GM18505 (cell line): ENCODE results near the gene OR7C1.
A peak's percentile ranks its signal among the peaks of the same experiment; 100 is the strongest.
"Not testable (repeated sequence)": the region's sequence is repeated elsewhere in the genome, so short reads cannot be mapped to it uniquely, and the experiment has no call there.

Experiments
- ATAC-seq: cut with Tn5 transposase; IDR thresholded peaks from one replicate; pipeline ENCODE4 v1.9.1; 2021; ENCODE audit not compliant: unreplicated experiment
- POLR2A ChIP-seq: IDR thresholded peaks from 4 replicates; pipeline ENCODE4 v1.6.1; 2011; ENCODE audit warnings: borderline replicate concordance; ENCODE audit not compliant: insufficient read depth, insufficient read length; ENCODE audit errors: extremely low read depth

Gene OR7C1

DNA sequence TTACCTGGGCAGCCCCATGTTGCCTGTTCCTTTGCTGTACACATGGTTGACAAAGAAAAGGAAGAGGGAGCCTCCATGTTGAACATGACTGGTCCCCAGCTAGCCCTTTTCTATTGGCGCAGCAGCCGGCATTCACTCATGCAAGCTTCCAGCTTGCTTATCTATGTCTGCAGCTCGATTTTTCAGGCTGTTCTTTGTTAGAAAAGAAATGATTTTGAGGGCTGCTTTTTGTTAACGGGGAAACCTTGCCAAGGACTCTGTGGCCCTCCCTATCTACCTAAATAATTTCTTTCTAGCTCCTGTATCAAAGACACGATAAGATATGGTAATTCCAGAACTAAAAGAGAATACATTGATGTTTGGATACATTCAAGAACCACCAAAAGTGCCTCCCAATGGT lies 36.2 kb downstream of the OR7C1 start:
- ATAC-seq = no peak
- TF ChIP-seq POLR2A = no peak

GRCh38 chr19:14796021-14796420 lies 39.0 kb downstream of the OR7C1 start:
- no peak for ATAC-seq
- no peak for TF ChIP-seq POLR2A

DNA sequence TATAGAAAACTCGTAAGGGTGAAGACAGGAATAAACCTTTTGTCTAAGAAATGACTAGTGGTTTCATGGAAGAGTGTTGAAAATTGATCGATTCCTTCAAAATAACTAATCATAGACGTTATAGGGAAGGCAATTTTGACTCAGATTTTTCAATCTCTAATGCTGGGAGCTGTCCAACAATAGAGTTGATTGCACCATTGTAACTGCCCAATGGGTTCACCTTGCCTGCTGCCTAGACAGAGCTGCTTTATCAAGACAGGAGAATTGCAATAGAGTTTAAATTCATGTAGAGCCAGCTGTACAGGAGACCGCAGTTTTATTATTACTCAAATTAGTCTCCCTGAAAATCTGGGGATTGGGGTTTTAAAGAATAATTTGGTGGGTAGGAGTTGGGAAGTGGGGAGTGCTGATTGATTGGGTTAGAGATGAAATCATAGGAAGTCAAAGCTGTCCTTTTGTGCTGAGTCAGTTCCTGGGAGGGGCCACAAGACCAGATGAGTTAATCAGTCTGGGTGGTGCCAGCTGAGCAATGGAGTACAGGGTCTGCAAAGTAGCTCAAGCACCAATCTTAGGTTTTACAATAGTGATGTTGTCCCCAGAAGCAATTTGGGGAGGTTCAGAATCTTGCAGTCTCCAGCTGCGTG lies 39.8 kb downstream of the OR7C1 start:
- ATAC-seq = no peak
- no peak for TF ChIP-seq POLR2A

- not testable (repeated sequence) for ATAC-seq
Measured at GRCh38 chr19:14792250-14792649, 42.7 kb downstream of the OR7C1 start.

GRCh38 chr19:14786421-14786851 lies 48.5 kb downstream of the OR7C1 start:
- no peak for ATAC-seq
- TF ChIP-seq POLR2A = no peak

DNA sequence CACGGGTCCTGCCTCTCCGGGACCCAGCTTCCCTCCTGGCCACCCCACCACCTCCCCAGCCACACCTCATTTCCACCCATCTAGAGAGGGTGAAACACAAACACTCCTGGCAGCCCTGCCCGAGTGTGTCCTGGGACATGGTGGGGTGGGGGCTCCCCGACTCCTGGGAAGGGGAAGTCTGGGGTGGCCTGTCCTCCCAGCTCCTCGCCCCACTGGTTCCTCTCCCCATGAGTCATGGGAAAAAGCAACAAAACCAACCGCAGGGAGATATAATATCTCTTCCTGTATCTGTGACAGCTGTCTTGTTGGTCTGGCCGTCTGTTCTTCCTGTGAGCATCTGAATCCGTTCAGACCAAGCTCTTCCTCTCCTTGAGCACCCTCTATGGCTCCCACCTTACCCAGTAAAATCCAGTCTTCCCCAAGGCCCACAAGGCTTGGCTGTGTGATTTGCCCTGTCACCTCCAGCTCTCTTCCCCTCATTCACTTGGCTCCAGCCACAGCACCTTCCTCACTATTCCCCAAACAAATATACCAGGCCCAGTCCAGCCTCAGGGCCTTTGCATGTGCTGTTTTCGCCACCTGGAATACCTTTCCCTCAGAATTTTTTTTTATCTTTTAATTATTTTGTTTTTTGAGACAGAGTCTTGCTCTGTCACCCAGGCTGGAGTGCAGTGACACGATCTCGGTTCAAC lies 49.7 kb downstream of the OR7C1 start:
- peak; percentile 40 for ATAC-seq

- ATAC-seq = peak; percentile 45
Measured at GRCh38 chr19:14784730-14785101, 50.3 kb downstream of the OR7C1 start.

GRCh38 chr19:14783410-14783998 lies 51.5 kb downstream of the OR7C1 start:
- not testable (repeated sequence) for ATAC-seq

- TF ChIP-seq POLR2A = no peak
- no peak for ATAC-seq
Measured at GRCh38 chr19:14782626-14783409, 52.2 kb downstream of the OR7C1 start.

DNA sequence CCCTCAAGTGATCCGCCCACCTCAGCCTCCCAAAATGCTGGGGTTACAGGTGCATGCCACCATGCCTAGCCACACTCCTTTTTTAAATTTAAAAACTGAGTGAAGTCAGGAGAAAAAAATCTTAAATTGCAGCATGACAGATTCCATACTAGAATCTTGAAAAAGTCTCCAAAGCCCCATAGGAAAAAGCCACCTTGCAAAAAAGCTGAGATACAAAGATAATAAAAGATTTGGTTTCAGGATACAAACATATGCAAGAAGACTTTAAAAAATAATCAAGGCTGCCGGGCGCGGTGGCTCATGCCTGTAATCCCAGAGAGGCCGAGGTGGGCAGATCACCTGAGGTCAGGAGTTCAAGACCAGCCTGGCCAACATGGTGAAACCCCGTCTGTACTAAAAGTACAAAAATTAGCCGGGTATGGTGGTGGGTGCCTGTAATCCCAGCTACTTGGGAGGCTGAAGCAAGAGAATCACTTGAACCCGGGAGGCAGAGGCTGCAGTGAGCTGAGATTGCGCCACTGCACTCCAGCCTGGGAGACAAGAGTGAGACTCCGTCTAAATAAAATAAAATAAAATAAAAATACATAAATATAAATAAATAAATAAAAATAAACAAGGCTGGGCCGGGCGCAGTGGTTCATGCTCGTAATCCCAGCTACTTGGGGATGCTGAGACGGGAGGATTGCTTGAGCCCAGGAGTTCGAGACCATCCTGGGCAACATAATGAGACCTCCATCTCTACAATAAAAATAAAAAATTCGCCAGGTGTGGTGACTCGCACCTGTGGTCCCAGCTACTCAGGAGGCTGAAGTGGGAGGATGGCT lies 53.1 kb downstream of the OR7C1 start:
- ATAC-seq = not testable (repeated sequence)

DNA sequence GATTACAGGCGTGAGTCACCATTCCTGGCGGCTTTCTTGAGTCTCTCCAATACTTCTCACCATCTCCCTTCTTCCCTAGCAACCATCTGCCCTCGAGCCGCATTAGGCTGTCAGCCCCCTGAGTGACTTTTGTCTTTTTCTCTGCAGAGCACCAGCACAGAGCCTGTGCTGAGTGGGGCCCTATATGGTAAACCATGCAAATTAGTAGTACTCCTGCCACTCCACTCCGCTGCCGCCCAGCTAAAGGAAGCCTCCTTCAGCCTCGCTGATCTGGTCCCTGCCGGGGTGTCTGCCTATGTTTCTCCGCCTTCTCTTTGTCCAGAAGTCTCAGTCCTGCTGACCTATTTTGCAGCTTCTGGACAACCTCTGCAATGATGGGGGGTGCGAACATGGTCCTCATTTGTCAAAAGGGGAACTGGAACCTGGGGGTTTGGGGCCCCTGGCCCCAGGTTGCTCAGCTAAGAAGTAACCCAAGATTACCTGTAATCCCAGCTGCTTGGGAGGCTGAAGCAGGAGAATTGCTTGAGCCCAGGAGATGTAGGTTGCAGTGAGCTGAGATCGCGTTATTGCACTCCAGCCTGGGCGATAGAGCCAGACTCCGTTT lies 54.3 kb downstream of the OR7C1 start:
- not testable (repeated sequence) for ATAC-seq

DNA sequence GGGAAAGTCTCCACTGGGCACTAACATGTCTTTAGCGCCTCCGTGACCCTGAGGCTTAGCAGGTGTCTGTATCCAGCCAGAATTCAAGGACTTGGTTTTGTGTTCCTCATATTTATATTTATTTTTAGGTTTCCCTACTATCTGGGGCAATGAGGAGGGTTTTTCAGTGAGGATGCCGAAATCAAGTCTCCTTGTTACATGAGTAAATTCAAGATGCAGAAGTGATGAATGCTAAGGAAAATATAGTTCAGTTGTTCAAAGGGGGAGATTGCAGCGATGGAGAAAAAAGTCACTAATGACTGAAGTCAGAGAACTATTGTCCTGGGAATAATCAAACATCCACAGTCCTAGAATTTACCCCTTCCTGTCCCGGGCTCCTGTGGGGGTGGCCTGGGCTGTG lies 55.8 kb downstream of the OR7C1 start:
- TF ChIP-seq POLR2A = no peak
- no peak for ATAC-seq

GRCh38 chr19:14778110-14778845 lies 56.7 kb downstream of the OR7C1 start, which contains the start of gene ADGRE2:
Gene ADGRE2 (minus strand): TSS chr19:14778560. CDS start chr19:14776756, 1,804 bp downstream.
- ATAC-seq = not testable (repeated sequence)

DNA sequence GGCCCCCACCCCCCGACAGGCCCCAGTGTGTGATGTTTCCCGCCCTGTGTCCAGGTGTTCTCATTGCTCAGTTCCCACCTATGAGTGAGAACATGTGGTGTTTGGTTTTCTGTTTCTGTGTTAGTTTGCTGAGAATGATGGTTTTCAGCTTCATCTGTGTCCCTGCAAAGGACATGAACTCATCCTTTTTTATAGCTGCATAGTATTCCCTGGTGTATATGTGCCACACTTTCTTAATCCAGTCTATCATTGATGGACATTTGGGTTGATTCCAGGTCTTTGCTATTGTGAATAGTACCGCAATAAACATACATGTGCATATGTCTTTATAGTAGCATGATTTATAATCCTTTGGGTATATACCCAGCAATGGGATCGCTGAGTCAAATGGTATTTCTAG lies 57.3 kb downstream of the OR7C1 start:
- not testable (repeated sequence) for ATAC-seq
